Neural cell (in vitro differentiated cells): ENCODE data around the gene CD37. TPM values are rescaled to one million over a fixed set of nuclear protein-coding genes. Genes with fewer than 3 reads are reported as not detected.

Source experiments
- H2AFZ ChIP-seq: fragments of 200-600, 300-800 bp; sonication (generic), shearing (Covaris generic); 2 replicates; pipeline ENCODE4 v1.6.0; 2014; ENCODE audit warnings: low read depth, mild to moderate bottlenecking, antibody characterized with exemption, low read length, moderate library complexity
- H3F3A ChIP-seq: fragments of 200-600 bp; shearing (Covaris generic); 2 replicates; pipeline ENCODE4 v1.6.1; 2016; ENCODE audit warnings: mild to moderate bottlenecking, moderate library complexity, mixed read lengths, antibody characterized with exemption, low read length; ENCODE audit not compliant: insufficient read depth, poor library complexity, severe bottlenecking
- H3K27ac ChIP-seq: fragments of 200-600, 300-800 bp; sonication (generic), shearing (Covaris generic); 2 replicates; pipeline ENCODE4 v1.5.1; 2014; ENCODE audit warnings: mild to moderate bottlenecking, low read length, moderate library complexity
- H3K27me3 ChIP-seq: fragments of 300-800, 200-600 bp; sonication (generic), shearing (Covaris generic); 2 replicates; pipeline ENCODE4 v1.6.0; 2014; ENCODE audit warnings: mild to moderate bottlenecking, low read depth, low read length, moderate library complexity; ENCODE audit not compliant: insufficient read depth
- H3K36me3 ChIP-seq: fragments of 300-800, 200-600 bp; sonication (generic), shearing (Covaris generic); 2 replicates; pipeline ENCODE4 v1.5.1; 2014; ENCODE audit warnings: mild to moderate bottlenecking, antibody characterized with exemption, low read length, moderate library complexity; ENCODE audit not compliant: insufficient read depth
- H3K4me2 ChIP-seq: fragments of 300-800, 200-600 bp; sonication (generic), shearing (Covaris generic); 2 replicates; pipeline ENCODE4 v1.6.0; 2014; ENCODE audit warnings: mild to moderate bottlenecking, low read length
- H3K4me3 ChIP-seq: fragments of 300-800, 200-600 bp; sonication (generic), shearing (Covaris generic); 2 replicates; pipeline ENCODE4 v1.5.1; 2014; ENCODE audit warnings: mild to moderate bottlenecking, low read length, moderate library complexity
- H3K79me2 ChIP-seq: fragments of 200-600 bp; shearing (Covaris generic); replicated peaks from 2 replicates; pipeline ENCODE4 v1.6.0; 2014; ENCODE audit warnings: mild to moderate bottlenecking, low read length, moderate library complexity; ENCODE audit not compliant: insufficient read depth
- H3K9ac ChIP-seq: fragments of 300-800, 200-600 bp; sonication (generic), shearing (Covaris generic); 2 replicates; pipeline ENCODE4 v1.6.1; 2016; ENCODE audit warnings: mild to moderate bottlenecking, low read length, mixed read lengths
- H3K9me2 ChIP-seq: fragments of 200-600 bp; shearing (Covaris generic); 2 replicates; pipeline ENCODE4 v1.6.1; 2016; ENCODE audit warnings: mild to moderate bottlenecking, low read length, mixed read lengths; ENCODE audit not compliant: insufficient read depth
- H3K9me3 ChIP-seq: fragments of 200-600, 300-800 bp; sonication (generic), shearing (Covaris generic); 2 replicates; pipeline ENCODE4 v1.6.1; 2016; ENCODE audit warnings: mild to moderate bottlenecking, mixed run types, low read length, moderate library complexity, mixed read lengths
- H4K20me1 ChIP-seq: fragments of 200-600 bp; shearing (Covaris generic); 2 replicates; pipeline ENCODE4 v1.6.1; 2016; ENCODE audit warnings: mild to moderate bottlenecking, mixed run types; ENCODE audit not compliant: insufficient read depth
- CTCF ChIP-seq: fragments of 450-650 bp; IDR thresholded peaks from 2 replicates; pipeline ENCODE4 v1.5.1; 2014; ENCODE audit warnings: antibody characterized with exemption, mild to moderate bottlenecking, moderate library complexity; ENCODE audit not compliant: poor library complexity, severe bottlenecking
- EP300 ChIP-seq: fragments of 450-650 bp; conservative IDR thresholded peaks from 2 replicates; pipeline ENCODE4 v1.6.1; 2014; ENCODE audit warnings: antibody characterized with exemption, mild to moderate bottlenecking, moderate library complexity; ENCODE audit not compliant: poor library complexity, severe bottlenecking
- EZH2 ChIP-seq: fragments of 200-600, 300-800 bp; shearing (Covaris generic), sonication (generic); IDR thresholded peaks from 2 replicates; pipeline ENCODE4 v1.6.1; 2014; ENCODE audit warnings: antibody characterized with exemption, low read length, borderline replicate concordance, mild to moderate bottlenecking; ENCODE audit not compliant: insufficient read depth, poor library complexity, severe bottlenecking
- MXI1 ChIP-seq: fragments of 450-650 bp; conservative IDR thresholded peaks from 2 replicates; pipeline ENCODE4 v1.6.1; 2014; ENCODE audit warnings: antibody characterized with exemption, mild to moderate bottlenecking; ENCODE audit not compliant: poor library complexity, severe bottlenecking
- POLR2AphosphoS5 ChIP-seq: IDR thresholded peaks from 2 replicates; pipeline ENCODE4 v1.6.1; 2012
- RAD21 ChIP-seq: fragments of 450-650 bp; conservative IDR thresholded peaks from 2 replicates; pipeline ENCODE4 v1.6.1; 2014; ENCODE audit warnings: antibody characterized with exemption, mild to moderate bottlenecking, moderate library complexity
- REST ChIP-seq: IDR thresholded peaks from 2 replicates; pipeline ENCODE4 v1.6.1; 2012; ENCODE audit warnings: borderline replicate concordance
- SMC3 ChIP-seq: fragments of 450-650 bp; conservative IDR thresholded peaks from 2 replicates; pipeline ENCODE4 v1.6.1; 2014; ENCODE audit warnings: antibody characterized with exemption, mild to moderate bottlenecking, moderate library complexity; ENCODE audit not compliant: poor library complexity
- TAF1 ChIP-seq: IDR thresholded peaks from 2 replicates; pipeline ENCODE4 v1.6.1; 2012; ENCODE audit warnings: low read depth
- polyA plus RNA-seq: library from polyadenylated mRNA; depleted of rRNA; stranded (reverse); fragments of >200 nt; gene quantifications from 2 replicates; pipeline ENCODE4 v1.2.3, GENCODE V29; 2014

Gene CD37
- polyA plus RNA-seq, 1 donor from 2014 or later, result not detected

GRCh38 chr19:49382639-49383038, 47.4 kb downstream of the CD37 start:
- H3K27ac ChIP-seq, result no peak overlapping the region
- no peaks in the 10 kb centered on the region for H3K9me2 ChIP-seq
- H3K9me3 ChIP-seq, result no peaks in the 10 kb centered on the region
- H4K20me1 ChIP-seq, result no peaks in the 10 kb centered on the region
- TF ChIP-seq SMC3, result no peak
- TF ChIP-seq POLR2AphosphoS5, result no peak
- TF ChIP-seq REST, result no peak
- no peak for TF ChIP-seq EP300
- TF ChIP-seq MXI1, result no peak
- TF ChIP-seq RAD21, result no peak
- TF ChIP-seq CTCF, result no peak
- TF ChIP-seq TAF1, result no peak
- no peak for TF ChIP-seq EZH2
- no peak overlapping the region for H3K4me3 ChIP-seq
- no peaks in the 10 kb centered on the region for H3K79me2 ChIP-seq
- no peaks in the 10 kb centered on the region for H3K27me3 ChIP-seq
- H3F3A ChIP-seq, result no peaks in the 10 kb centered on the region
- H3K9ac ChIP-seq, result no peak overlapping the region
- no peak overlapping the region for H3K4me2 ChIP-seq
- H2AFZ ChIP-seq, result no peak overlapping the region
- H3K36me3 ChIP-seq, result no peaks in the 10 kb centered on the region

GRCh38 chr19:49383599-49383998, 48.4 kb downstream of the CD37 start:
- Histone ChIP-seq H3K9ac (no peak overlapping the region), H3K36me3 (no peaks in the 10 kb centered on the region), H2AFZ (no peak overlapping the region), H3K4me3 (no peak overlapping the region), H3K9me3 (no peaks in the 10 kb centered on the region), H3F3A (no peaks in the 10 kb centered on the region), H3K27me3 (no peaks in the 10 kb centered on the region), H3K4me2 (no peak overlapping the region), H3K79me2 (no peaks in the 10 kb centered on the region), H3K27ac (no peak overlapping the region), H3K9me2 (no peaks in the 10 kb centered on the region), H4K20me1 (no peaks in the 10 kb centered on the region)
- TF ChIP-seq EZH2, result no peak
- TF ChIP-seq REST, result no peak
- TF ChIP-seq TAF1, result no peak
- no peak for TF ChIP-seq RAD21
- no peak for TF ChIP-seq CTCF
- TF ChIP-seq EP300, result no peak
- TF ChIP-seq SMC3, result no peak
- TF ChIP-seq MXI1, result no peak
- no peak for TF ChIP-seq POLR2AphosphoS5
